ENCODE data around the gene NOC4L. TPM values are rescaled to one million over a fixed set of nuclear protein-coding genes. Genes with fewer than 3 reads are reported as not detected.

Gene NOC4L
- total and polyA plus RNA-seq, 2 of the 4 experiments (the other 2 are of a cell fraction), result 5.2 to 13.4 TPM

- Histone ChIP-seq H2BK20ac (ENCODE audit: low read depth, low read length) (no peak overlapping the region), H3K9me3 (ENCODE audit: control insufficient read depth, insufficient read depth, low read length) (no peaks in the 10 kb centered on the region), H3K18ac (ENCODE audit: low read depth, low read length) (no peak overlapping the region), H3K9ac (ENCODE audit: low read depth, low read length) (peak overlapping the region; percentile 12; the same call in 1 of the 2 replicates), H3K27me3 (ENCODE audit: control insufficient read depth, insufficient read depth, low read length) (no peaks in the 10 kb centered on the region), H3K9me1 (ENCODE audit: insufficient read depth, low read length) (0 out of 2 replicates have a peak, but pooled peaks cover 3% of the 10 kb centered on the region), H4K5ac (ENCODE audit: low read depth, low read length) (no peak overlapping the region), H2AFZ (replicated peaks; ENCODE audit: low read length, poor library complexity) (peak overlapping the region; percentile 99), H3K79me1 (ENCODE audit: low read depth in 1 of 2, low read length in 2 of 2) (peaks cover 13 to 40% of the 10 kb centered on the region in 2 experiments), H3K4me1 (ENCODE audit: control insufficient read depth, insufficient read depth, low read length) (peaks cover 9% of the 10 kb centered on the region), H4K8ac (ENCODE audit: low read depth in 2 of 2, low read length in 2 of 2) (no peak overlapping the region), H3K4me3 (ENCODE audit: insufficient read depth, low read depth, low read length) (peak overlapping the region; percentile 95), H2AK9ac (replicated peaks; ENCODE audit: low read depth, low read length, poor library complexity) (peak overlapping the region; percentile 65), H2BK120ac (ENCODE audit: low read depth, low read length) (no peak overlapping the region), H2BK15ac (ENCODE audit: low read depth, low read length) (no peak overlapping the region), H4K20me1 (ENCODE audit: insufficient read depth, low read length) (peaks cover 5% of the 10 kb centered on the region; the same call in 1 of the 2 replicates), H3K23ac (ENCODE audit: low read depth, low read length) (no peak overlapping the region), H3K27ac (ENCODE audit: insufficient read depth, low read length) (peak overlapping the region; percentile 22; the same call in 1 of the 2 replicates), H2AK5ac (ENCODE audit: low read depth, low read length) (no peak overlapping the region), H2BK5ac (ENCODE audit: low read depth, low read length, poor library complexity, severe bottlenecking) (no peak overlapping the region), H3K14ac (replicated peaks; ENCODE audit: low read depth, low read length) (no peak overlapping the region), H3K4ac (ENCODE audit: low read depth, low read length) (no peak overlapping the region), H4K91ac (ENCODE audit: insufficient read depth, low read depth, low read length) (no peak overlapping the region), H3K56ac (ENCODE audit: extremely low read depth, insufficient read depth, low read length) (no peak overlapping the region), H3K36me3 (ENCODE audit: control insufficient read depth, insufficient read depth, low read length) (peaks cover 46% of the 10 kb centered on the region), H3K4me2 (ENCODE audit: low read depth, low read length) (peak overlapping the region; percentile 98)
- POLR2A ChIA-PET (ENCODE audit: unreplicated experiment), result no interaction called here
- TF ChIP-seq BHLHE40 (IDR thresholded peaks at IDR 0.05; ENCODE audit: low read depth, low read length) (peak; percentile 41; the same call in 1 of the 2 replicates), MAFK (IDR thresholded peaks at IDR 0.05; ENCODE audit: low read depth, low read length) (no peak)
- TF ChIP-seq, protein P1, sequence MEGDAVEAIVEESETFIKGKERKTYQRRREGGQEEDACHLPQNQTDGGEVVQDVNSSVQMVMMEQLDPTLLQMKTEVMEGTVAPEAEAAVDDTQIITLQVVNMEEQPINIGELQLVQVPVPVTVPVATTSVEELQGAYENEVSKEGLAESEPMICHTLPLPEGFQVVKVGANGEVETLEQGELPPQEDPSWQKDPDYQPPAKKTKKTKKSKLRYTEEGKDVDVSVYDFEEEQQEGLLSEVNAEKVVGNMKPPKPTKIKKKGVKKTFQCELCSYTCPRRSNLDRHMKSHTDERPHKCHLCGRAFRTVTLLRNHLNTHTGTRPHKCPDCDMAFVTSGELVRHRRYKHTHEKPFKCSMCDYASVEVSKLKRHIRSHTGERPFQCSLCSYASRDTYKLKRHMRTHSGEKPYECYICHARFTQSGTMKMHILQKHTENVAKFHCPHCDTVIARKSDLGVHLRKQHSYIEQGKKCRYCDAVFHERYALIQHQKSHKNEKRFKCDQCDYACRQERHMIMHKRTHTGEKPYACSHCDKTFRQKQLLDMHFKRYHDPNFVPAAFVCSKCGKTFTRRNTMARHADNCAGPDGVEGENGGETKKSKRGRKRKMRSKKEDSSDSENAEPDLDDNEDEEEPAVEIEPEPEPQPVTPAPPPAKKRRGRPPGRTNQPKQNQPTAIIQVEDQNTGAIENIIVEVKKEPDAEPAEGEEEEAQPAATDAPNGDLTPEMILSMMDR (conservative IDR thresholded peaks at IDR 0.05; ENCODE audit: low read depth, low read length), result no peak
- TF ChIP-seq, protein P2, sequence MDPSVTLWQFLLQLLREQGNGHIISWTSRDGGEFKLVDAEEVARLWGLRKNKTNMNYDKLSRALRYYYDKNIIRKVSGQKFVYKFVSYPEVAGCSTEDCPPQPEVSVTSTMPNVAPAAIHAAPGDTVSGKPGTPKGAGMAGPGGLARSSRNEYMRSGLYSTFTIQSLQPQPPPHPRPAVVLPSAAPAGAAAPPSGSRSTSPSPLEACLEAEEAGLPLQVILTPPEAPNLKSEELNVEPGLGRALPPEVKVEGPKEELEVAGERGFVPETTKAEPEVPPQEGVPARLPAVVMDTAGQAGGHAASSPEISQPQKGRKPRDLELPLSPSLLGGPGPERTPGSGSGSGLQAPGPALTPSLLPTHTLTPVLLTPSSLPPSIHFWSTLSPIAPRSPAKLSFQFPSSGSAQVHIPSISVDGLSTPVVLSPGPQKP (IDR thresholded peaks at IDR 0.05; ENCODE audit: borderline replicate concordance, low read depth, low read length), result no peak
- intact Hi-C loops (cut with micrococcal nuclease) (no loop called here), in situ Hi-C loops (cut with MboI; ENCODE audit: low sequenced_read_pairs) (no loop called here), dilution Hi-C loops (cut with HindIII; ENCODE audit: low sequenced_read_pairs, unreplicated experiment) (no loop called here)
- 4% methylated on average over 42 of the region's 82 CpGs; no CpG with 5 or more reads in 1 of the 2 experiments for WGBS, 2 experiments (ENCODE audit: extremely low coverage in 2 of 2, insufficient read length in 1 of 2)
- BruUV-seq (replicated peaks), result no TSS peak
- DNase-seq, result no peak
- CTCF ChIA-PET, result no interaction called here
- peak; percentile 53 for ATAC-seq (ENCODE audit: low read depth)
Observed at GRCh38 chr12:132143336-132144071, 753 bp upstream of the NOC4L start.
